GM12878 (cell line): ENCODE data around the gene AIRE.
"Not testable (repeated sequence)": the region's sequence is repeated elsewhere in the genome, so short reads cannot be mapped to it uniquely, and the experiment has no call there.

Experiments
- BCLAF1 ChIP-seq: fragments of 450-650 bp; IDR thresholded peaks from 2 replicates; pipeline ENCODE4 v1.6.1; 2017; ENCODE audit warnings: antibody characterized with exemption, mild to moderate bottlenecking, moderate library complexity
- MTA2 ChIP-seq: fragments of 450-650 bp; IDR thresholded peaks from 2 replicates; pipeline ENCODE4 v1.6.1; 2016; ENCODE audit warnings: low read depth, mild to moderate bottlenecking, moderate library complexity
- POLR2A ChIP-seq: IDR thresholded peaks from 2 replicates; pipeline ENCODE4 v1.6.1; 2011; ENCODE audit warnings: low read depth, mild to moderate bottlenecking, low read length
- POLR2AphosphoS5 ChIP-seq: IDR thresholded peaks from 2 replicates; pipeline ENCODE4 v1.6.1; 2011; ENCODE audit warnings: mild to moderate bottlenecking, low read length, inconsistent platforms
- RAD21 ChIP-seq: IDR thresholded peaks from 2 replicates; pipeline ENCODE4 v1.6.1; 2011; ENCODE audit warnings: mild to moderate bottlenecking, low read depth, low read length, moderate library complexity; ENCODE audit not compliant: insufficient read depth
- TARDBP ChIP-seq: IDR thresholded peaks from 2 replicates; pipeline ENCODE4 v1.6.1; 2016; ENCODE audit warnings: borderline replicate concordance
- TF ChIP-seq, protein P1 (sequence below), 3 experiments: IDR thresholded peaks in 2 of 3; conservative IDR thresholded peaks in 1 of 3; 2 replicates each; pipeline ENCODE4 v1.5.1; 2011; ENCODE audit warnings: low read depth in 3 of 3, low read length in 3 of 3, mild to moderate bottlenecking in 3 of 3, control low read depth in 2 of 3, moderate library complexity in 2 of 3, inconsistent platforms in 1 of 3, mixed read lengths in 1 of 3; ENCODE audit not compliant: control insufficient read depth in 2 of 3, insufficient read depth in 1 of 3; ENCODE audit errors: extremely low read depth in 1 of 3
- TF ChIP-seq, protein P2 (sequence below): fragments of 450-650 bp; IDR thresholded peaks from 2 replicates; pipeline ENCODE4 v1.6.1; 2016; ENCODE audit warnings: mild to moderate bottlenecking
- TF ChIP-seq, protein P3 (sequence below): IDR thresholded peaks from 2 replicates; pipeline ENCODE4 v1.6.1; 2012; ENCODE audit warnings: low read depth, low read length, improper control_type of control experiment

DNA sequence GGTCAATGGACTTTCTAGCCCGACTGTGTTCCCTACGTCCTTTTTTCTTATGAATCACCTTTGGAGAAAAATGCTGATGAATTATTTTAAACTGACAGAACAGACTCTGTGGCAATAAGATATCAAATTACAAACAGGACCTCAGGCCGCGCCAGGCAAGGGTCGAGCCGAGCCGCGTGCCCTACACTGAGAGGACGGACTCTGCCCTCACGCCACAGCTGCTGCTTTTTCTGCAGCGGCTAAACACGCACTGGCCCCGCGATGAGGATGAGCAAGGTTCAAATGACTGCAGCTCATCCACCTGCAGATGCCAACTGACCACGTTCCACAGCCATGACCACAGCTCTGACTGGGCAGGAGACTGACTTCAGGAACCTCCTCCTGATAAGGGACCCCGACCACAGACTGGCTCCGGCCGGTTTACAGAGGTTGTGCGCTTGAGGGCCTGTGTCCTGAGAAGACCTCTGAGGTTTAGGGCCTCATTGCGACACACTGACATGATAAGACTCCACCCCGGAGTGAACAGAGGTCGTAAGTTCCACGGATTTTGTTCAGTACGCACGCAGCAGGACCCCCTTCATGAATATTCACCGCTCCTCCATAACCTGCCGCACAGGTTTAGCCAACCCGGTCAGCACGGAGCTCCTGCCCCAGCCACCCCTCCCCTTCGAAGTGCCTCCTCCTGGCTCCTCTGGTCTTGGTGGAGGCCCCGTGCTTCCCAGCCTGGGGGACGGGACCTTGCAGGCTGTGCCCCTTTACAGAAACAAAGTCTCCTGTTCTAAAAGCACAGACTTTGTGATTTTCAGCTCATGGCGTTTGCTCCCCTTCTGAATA is 36.3 kb upstream of the AIRE start:
- not testable (repeated sequence) for TF ChIP-seq POLR2AphosphoS5, MTA2, POLR2A, BCLAF1, TARDBP, RAD21
- TF ChIP-seq, protein P1, sequence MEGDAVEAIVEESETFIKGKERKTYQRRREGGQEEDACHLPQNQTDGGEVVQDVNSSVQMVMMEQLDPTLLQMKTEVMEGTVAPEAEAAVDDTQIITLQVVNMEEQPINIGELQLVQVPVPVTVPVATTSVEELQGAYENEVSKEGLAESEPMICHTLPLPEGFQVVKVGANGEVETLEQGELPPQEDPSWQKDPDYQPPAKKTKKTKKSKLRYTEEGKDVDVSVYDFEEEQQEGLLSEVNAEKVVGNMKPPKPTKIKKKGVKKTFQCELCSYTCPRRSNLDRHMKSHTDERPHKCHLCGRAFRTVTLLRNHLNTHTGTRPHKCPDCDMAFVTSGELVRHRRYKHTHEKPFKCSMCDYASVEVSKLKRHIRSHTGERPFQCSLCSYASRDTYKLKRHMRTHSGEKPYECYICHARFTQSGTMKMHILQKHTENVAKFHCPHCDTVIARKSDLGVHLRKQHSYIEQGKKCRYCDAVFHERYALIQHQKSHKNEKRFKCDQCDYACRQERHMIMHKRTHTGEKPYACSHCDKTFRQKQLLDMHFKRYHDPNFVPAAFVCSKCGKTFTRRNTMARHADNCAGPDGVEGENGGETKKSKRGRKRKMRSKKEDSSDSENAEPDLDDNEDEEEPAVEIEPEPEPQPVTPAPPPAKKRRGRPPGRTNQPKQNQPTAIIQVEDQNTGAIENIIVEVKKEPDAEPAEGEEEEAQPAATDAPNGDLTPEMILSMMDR (IDR thresholded peaks at IDR 0.05 in 2 of 3, conservative IDR thresholded peaks at IDR 0.05 in 1 of 3; ENCODE audit: control insufficient read depth in 2 of 3, extremely low read depth in 1 of 3, insufficient read depth in 1 of 3, low read depth in 3 of 3, low read length in 3 of 3), result not testable (repeated sequence)
- TF ChIP-seq, protein P2, sequence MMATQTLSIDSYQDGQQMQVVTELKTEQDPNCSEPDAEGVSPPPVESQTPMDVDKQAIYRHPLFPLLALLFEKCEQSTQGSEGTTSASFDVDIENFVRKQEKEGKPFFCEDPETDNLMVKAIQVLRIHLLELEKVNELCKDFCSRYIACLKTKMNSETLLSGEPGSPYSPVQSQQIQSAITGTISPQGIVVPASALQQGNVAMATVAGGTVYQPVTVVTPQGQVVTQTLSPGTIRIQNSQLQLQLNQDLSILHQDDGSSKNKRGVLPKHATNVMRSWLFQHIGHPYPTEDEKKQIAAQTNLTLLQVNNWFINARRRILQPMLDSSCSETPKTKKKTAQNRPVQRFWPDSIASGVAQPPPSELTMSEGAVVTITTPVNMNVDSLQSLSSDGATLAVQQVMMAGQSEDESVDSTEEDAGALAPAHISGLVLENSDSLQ, result not testable (repeated sequence)
- TF ChIP-seq, protein P3, sequence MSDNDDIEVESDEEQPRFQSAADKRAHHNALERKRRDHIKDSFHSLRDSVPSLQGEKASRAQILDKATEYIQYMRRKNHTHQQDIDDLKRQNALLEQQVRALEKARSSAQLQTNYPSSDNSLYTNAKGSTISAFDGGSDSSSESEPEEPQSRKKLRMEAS, result not testable (repeated sequence)
